Parathyroid adenoma (tissue), 2 donors: ENCODE data around the gene LHFPL4.

ENCODE experiments used
- H2AFZ ChIP-seq: fragments of 300-600 bp; sonication (generic); one replicate; pipeline ENCODE4 v1.7.0; 2017; ENCODE audit warnings: antibody characterized with exemption, mild to moderate bottlenecking
- H3K27ac ChIP-seq: fragments of 300-600 bp; sonication (generic); one replicate; pipeline ENCODE4 v1.7.0; 2017
- H3K27me3 ChIP-seq: fragments of 300-600 bp; sonication (generic); one replicate; pipeline ENCODE4 v1.7.0; 2017; ENCODE audit warnings: low read length; ENCODE audit not compliant: control insufficient read depth, insufficient read depth
- H3K36me3 ChIP-seq: fragments of 300-600 bp; sonication (generic); one replicate; pipeline ENCODE4 v1.7.0; 2017; ENCODE audit warnings: low read length; ENCODE audit not compliant: control insufficient read depth, insufficient read depth
- H3K4me1 ChIP-seq: fragments of 300-600 bp; sonication (generic); one replicate; pipeline ENCODE4 v1.7.0; 2017; ENCODE audit warnings: control low read depth
- H3K4me2 ChIP-seq: fragments of 300-600 bp; sonication (generic); one replicate; pipeline ENCODE4 v1.7.0; 2017; ENCODE audit warnings: low read length
- H3K4me3 ChIP-seq: fragments of 300-600 bp; sonication (generic); one replicate; pipeline ENCODE4 v1.7.0; 2017; ENCODE audit warnings: low read depth, low read length
- H3K79me2 ChIP-seq: fragments of 300-600 bp; sonication (generic); one replicate; pipeline ENCODE4 v1.7.0; 2017; ENCODE audit warnings: control low read depth
- H3K9ac ChIP-seq: fragments of 300-600 bp; sonication (generic); one replicate; pipeline ENCODE4 v1.7.0; 2017; ENCODE audit warnings: mild to moderate bottlenecking
- H3K9me3 ChIP-seq: fragments of 300-600 bp; sonication (generic); one replicate; pipeline ENCODE4 v1.7.0; 2017; ENCODE audit warnings: low read length; ENCODE audit not compliant: control insufficient read depth
- CTCF ChIP-seq: fragments of 300-600 bp; sonication (generic); IDR thresholded peaks from one replicate; pipeline ENCODE4 v1.7.0; 2017; ENCODE audit warnings: antibody characterized with exemption, mild to moderate bottlenecking
- donor health status: primary hyperparathyroidism.

Gene LHFPL4

GRCh38 chr3:9542182-9542581 is 11.4 kb downstream of the LHFPL4 start:
- TF ChIP-seq CTCF, result no peak

GRCh38 chr3:9536212-9536611 is 17.4 kb downstream of the LHFPL4 start:
- Histone ChIP-seq H3K9me3 (no peaks in the 10 kb centered on the region), H3K79me2 (peaks cover 17% of the 10 kb centered on the region), H3K27me3 (no peaks in the 10 kb centered on the region), H3K4me3 (no peak overlapping the region), H3K27ac (no peak overlapping the region), H2AFZ (no peak overlapping the region), H3K4me2 (no peak overlapping the region), H3K36me3 (no peaks in the 10 kb centered on the region), H3K4me1 (no peaks in the 10 kb centered on the region), H3K9ac (no peak overlapping the region)
- no peak for TF ChIP-seq CTCF

More at GRCh38 chr3:9542182-9542581, 11.4 kb downstream of the LHFPL4 start:
- Histone ChIP-seq H3K9ac (no peak overlapping the region), H3K27ac (no peak overlapping the region), H2AFZ (no peak overlapping the region), H3K4me3 (no peak overlapping the region), H3K36me3 (no peaks in the 10 kb centered on the region), H3K9me3 (no peaks in the 10 kb centered on the region), H3K4me1 (no peaks in the 10 kb centered on the region), H3K27me3 (no peaks in the 10 kb centered on the region), H3K79me2 (peaks cover 38% of the 10 kb centered on the region), H3K4me2 (no peak overlapping the region)

GRCh38 chr3:9534429-9534828 is 19.2 kb downstream of the LHFPL4 start:
- Histone ChIP-seq H3K36me3 (no peaks in the 10 kb centered on the region), H3K9ac (no peak overlapping the region), H3K4me3 (no peak overlapping the region), H3K79me2 (peaks cover 14% of the 10 kb centered on the region), H3K27me3 (no peaks in the 10 kb centered on the region), H3K4me1 (no peaks in the 10 kb centered on the region), H3K4me2 (no peak overlapping the region), H2AFZ (no peak overlapping the region), H3K9me3 (no peaks in the 10 kb centered on the region), H3K27ac (no peak overlapping the region)
- TF ChIP-seq CTCF, result no peak

GRCh38 chr3:9525078-9525477 is 28.5 kb downstream of the LHFPL4 start:
- Histone ChIP-seq H3K9me3 (no peaks in the 10 kb centered on the region), H3K27ac (no peak overlapping the region), H3K36me3 (no peaks in the 10 kb centered on the region), H3K27me3 (no peaks in the 10 kb centered on the region), H2AFZ (no peak overlapping the region), H3K4me2 (no peak overlapping the region), H3K4me1 (no peaks in the 10 kb centered on the region), H3K9ac (no peak overlapping the region), H3K4me3 (no peak overlapping the region), H3K79me2 (no peaks in the 10 kb centered on the region)
- TF ChIP-seq CTCF, result no peak

GRCh38 chr3:9514956-9515355 is 38.7 kb downstream of the LHFPL4 start:
- H3K79me2 ChIP-seq, result no peaks in the 10 kb centered on the region
- no peak overlapping the region for H3K27ac ChIP-seq
- H3K9me3 ChIP-seq, result no peaks in the 10 kb centered on the region
- H3K9ac ChIP-seq, result no peak overlapping the region
- no peak overlapping the region for H3K4me2 ChIP-seq
- no peaks in the 10 kb centered on the region for H3K27me3 ChIP-seq
- H3K4me3 ChIP-seq, result no peak overlapping the region
- H3K36me3 ChIP-seq, result no peaks in the 10 kb centered on the region
- no peak for TF ChIP-seq CTCF
- H3K4me1 ChIP-seq, result no peaks in the 10 kb centered on the region
- no peak overlapping the region for H2AFZ ChIP-seq
